Esophagus squamous epithelium (tissue), 5 donors: Measurements from ENCODE around the gene AGMO. TPM values are rescaled to one million over a fixed set of nuclear protein-coding genes. Genes with fewer than 3 reads are reported as not detected.

ENCODE experiments used
- DNase-seq: peaks from one replicate; lab custom pipeline; 2025; lab: John Stamatoyannopoulos, UW
- H3K27ac ChIP-seq, 4 donors: fragments of 200-600 bp; sonication (generic); one replicate each; pipeline ENCODE4 v1.5.1; 2016 to 2019; ENCODE audit warnings: mild to moderate bottlenecking in 1 of 4
- H3K27me3 ChIP-seq, 4 donors: fragments of 200-600 bp; sonication (generic); 1 replicate in 3 of 4; 2 replicates in 1 of 4; pipeline versions ENCODE4 v1.5.1 to v1.6.0; 2017 to 2021; ENCODE audit warnings: antibody characterized with exemption in 1 of 4
- H3K36me3 ChIP-seq, 3 donors: fragments of 200-600 bp; sonication (generic); one replicate each; pipeline ENCODE4 v1.5.1; 2016 to 2019
- H3K4me1 ChIP-seq, 3 donors: fragments of 200-600 bp; sonication (generic); one replicate each; pipeline ENCODE4 v1.5.1; 2017 to 2019
- H3K4me3 ChIP-seq, 4 donors: fragments of 200-600 bp; sonication (generic); 1 replicate in 3 of 4; 2 replicates in 1 of 4; pipeline ENCODE4 v1.5.1; 2016 to 2019; ENCODE audit warnings: mild to moderate bottlenecking in 2 of 4, moderate library complexity in 1 of 4
- H3K9me3 ChIP-seq, 3 donors: fragments of 200-600 bp; sonication (generic); one replicate each; pipeline ENCODE4 v1.5.1; 2016 to 2019
- CTCF ChIP-seq, 6 experiments: fragments of 450-650 bp in 4 of 6; fragments of 200-600 bp in 2 of 6; sonication (generic) in 2 of 6; IDR thresholded peaks; one replicate each; pipeline ENCODE4 v1.5.1; 2016 to 2019; ENCODE audit warnings: antibody characterized with exemption in 6 of 6, mild to moderate bottlenecking in 4 of 6, moderate library complexity in 4 of 6
- POLR2A ChIP-seq, 4 donors: fragments of 450-650 bp; IDR thresholded peaks; one replicate each; pipeline ENCODE4 v1.6.1; 2017; ENCODE audit warnings: antibody characterized with exemption in 4 of 4, mild to moderate bottlenecking in 4 of 4, moderate library complexity in 3 of 4
- WGBS, 2 donors: methylation state at CpG; one replicate each; pipeline ENCODE4 v1.1.5; 2018; 5-methylcytosine and 5-hydroxymethylcytosine counted together
- intact Hi-C: fragments of 100-400 bp; cut with DNase I; formaldehyde crosslinking; loops from one replicate; pipeline ENCODE4 v1.15.0; 2022
- total RNA-seq, 4 donors: library from RNA; depleted of rRNA; stranded (reverse); fragments of >200 nt; gene quantifications; one replicate each; pipeline ENCODE4 v1.1.0, GENCODE V29; 2016
- donor health status: DM: yes; HTN: yes; CAD: no.

AGMO gene
- total RNA-seq, 4 donors from 2014 or later: 0.38 to 0.53 TPM; not detected in 2

GRCh38 chr7:15481132-15481531, 80.7 kb downstream of the AGMO start:
- H3K27me3 ChIP-seq: no peaks in the 10 kb centered on the region
- H3K4me3 ChIP-seq: no peak overlapping the region
- intact Hi-C loops: no loop called here
- no peaks in the 10 kb centered on the region for H3K36me3 ChIP-seq
- WGBS, 2 donors: 14 to 32% methylated on average over 2 of the region's 2 CpGs
- TF ChIP-seq CTCF (IDR thresholded peaks at IDR 0.05) (no peak), POLR2A (IDR thresholded peaks at IDR 0.05) (no peak)
- no peaks in the 10 kb centered on the region for H3K4me1 ChIP-seq
- DNase-seq: no peak
- no peak overlapping the region for H3K27ac ChIP-seq
- no peaks in the 10 kb centered on the region for H3K9me3 ChIP-seq

- Histone ChIP-seq H3K4me3 (no peak overlapping the region), H3K27me3 (no peaks in the 10 kb centered on the region), H3K36me3 (no peaks in the 10 kb centered on the region), H3K27ac (no peak overlapping the region), H3K9me3 (no peaks in the 10 kb centered on the region), H3K4me1 (no peaks in the 10 kb centered on the region)
- intact Hi-C loops: no loop called here
- no peak for TF ChIP-seq CTCF (IDR thresholded peaks at IDR 0.05)
- no peak for TF ChIP-seq POLR2A (IDR thresholded peaks at IDR 0.05)
- no peak for DNase-seq
- WGBS, 2 donors: 80% methylated on average over 4 of the region's 4 CpGs
Measured at GRCh38 chr7:15478401-15478800, 83.4 kb downstream of the AGMO start.

GRCh38 chr7:15476531-15476918, 85.3 kb downstream of the AGMO start:
- H3K4me1 ChIP-seq: no peaks in the 10 kb centered on the region
- intact Hi-C loops: no loop called here
- TF ChIP-seq POLR2A (IDR thresholded peaks at IDR 0.05) (no peak), CTCF (IDR thresholded peaks at IDR 0.05) (no peak)
- no peaks in the 10 kb centered on the region for H3K9me3 ChIP-seq
- no peak overlapping the region for H3K27ac ChIP-seq
- H3K4me3 ChIP-seq: no peak overlapping the region
- no peaks in the 10 kb centered on the region for H3K27me3 ChIP-seq
- no peaks in the 10 kb centered on the region for H3K36me3 ChIP-seq
- 72 to 87% methylated on average over 3 of the region's 3 CpGs for WGBS, 2 donors
- DNase-seq: no peak

- WGBS, 2 donors: 59 to 63% methylated on average over 7 of the region's 7 CpGs
- no peaks in the 10 kb centered on the region for H3K36me3 ChIP-seq
- no peak for TF ChIP-seq CTCF (IDR thresholded peaks at IDR 0.05)
- no peak for TF ChIP-seq POLR2A (IDR thresholded peaks at IDR 0.05)
- H3K27me3 ChIP-seq: no peaks in the 10 kb centered on the region
- no peaks in the 10 kb centered on the region for H3K9me3 ChIP-seq
- H3K4me1 ChIP-seq: no peaks in the 10 kb centered on the region
- no peak overlapping the region for H3K4me3 ChIP-seq
- intact Hi-C loops: no loop called here
- no peak overlapping the region for H3K27ac ChIP-seq
- DNase-seq: no peak
Measured at GRCh38 chr7:15475808-15476530, 85.8 kb downstream of the AGMO start.

- Histone ChIP-seq H3K4me3 (no peak overlapping the region), H3K9me3 (no peaks in the 10 kb centered on the region), H3K27me3 (no peaks in the 10 kb centered on the region), H3K27ac (no peak overlapping the region), H3K36me3 (no peaks in the 10 kb centered on the region), H3K4me1 (no peaks in the 10 kb centered on the region)
- no peak for DNase-seq
- TF ChIP-seq CTCF (IDR thresholded peaks at IDR 0.05): no peak
- no peak for TF ChIP-seq POLR2A (IDR thresholded peaks at IDR 0.05)
- intact Hi-C loops: no loop called here
Measured at GRCh38 chr7:15471669-15471950, 90.2 kb downstream of the AGMO start.
